PC-3 (cell line): ENCODE measurements around the gene KDM3A. TPM values are rescaled to one million over a fixed set of nuclear protein-coding genes. Genes with fewer than 3 reads are reported as not detected.

ENCODE experiments used
- ATAC-seq: fragments of 200-7000 bp; cut with Tn5 transposase; 2 replicates; pipeline ENCODE4 v1.9.1; 2020; ENCODE audit warnings: mild to moderate bottlenecking, moderate library complexity
- BruUV-seq: library from RNA; stranded (reverse); fragments of 400-500 nt; replicated peaks from 2 replicates; lab custom pipeline; 2021; lab: Mats Ljungman, UMichigan
- CTCF ChIA-PET: fragments of 300-600 bp; sonication (Branson Sonifier 250); formaldehyde crosslinking; loops from one replicate; lab custom pipeline; 2022; ENCODE audit warnings: antibody characterized with exemption; lab: Charles Lee
- POLR2A ChIA-PET: fragments of 300-600 bp; sonication (Branson Sonifier 250); formaldehyde crosslinking; loops from one replicate; lab custom pipeline; 2022; ENCODE audit warnings: antibody characterized with exemption; ENCODE audit not compliant: unreplicated experiment; lab: Charles Lee
- DNase-seq: peaks from one replicate; pipeline ENCODE4 v3.0.0-alpha.2; 2015
- H2AFZ ChIP-seq: fragments of 300-600 bp; sonication (generic); 2 replicates; pipeline ENCODE4 v1.6.0; 2016; ENCODE audit warnings: antibody characterized with exemption, low read length
- H3F3A ChIP-seq: fragments of 300-600 bp; sonication (generic); one replicate; pipeline ENCODE4 v1.6.0; 2017; ENCODE audit warnings: antibody characterized with exemption, low read length, control low read depth, mild to moderate bottlenecking; ENCODE audit not compliant: unreplicated experiment
- H3K27ac ChIP-seq: fragments of 300-600 bp; sonication (generic); 2 replicates; pipeline ENCODE4 v1.5.1; 2016; ENCODE audit warnings: mild to moderate bottlenecking, low read length
- H3K27me3 ChIP-seq: fragments of 300-600 bp; sonication (generic); 2 replicates; pipeline ENCODE4 v1.6.1; 2016; ENCODE audit warnings: low read length, mixed read lengths
- H3K36me3 ChIP-seq: fragments of 300-600 bp; sonication (generic); 2 replicates; pipeline ENCODE4 v1.6.1; 2016; ENCODE audit warnings: low read depth, mixed run types, low read length, mixed read lengths
- H3K4me1 ChIP-seq: fragments of 300-600 bp; sonication (generic); 2 replicates; pipeline ENCODE4 v1.5.1; 2016; ENCODE audit warnings: low read length; ENCODE audit not compliant: insufficient read depth
- H3K4me2 ChIP-seq: fragments of 300-600 bp; sonication (generic); 2 replicates; pipeline ENCODE4 v1.6.0; 2016; ENCODE audit warnings: low read length
- H3K4me3 ChIP-seq: fragments of 300-600 bp; sonication (generic); 2 replicates; pipeline ENCODE4 v1.5.1; 2016; ENCODE audit warnings: mild to moderate bottlenecking, low read length, mixed read lengths
- H3K79me2 ChIP-seq: fragments of 300-600 bp; sonication (generic); 2 replicates; pipeline ENCODE4 v1.6.1; 2017; ENCODE audit warnings: low read length, mixed read lengths
- H3K9ac ChIP-seq: fragments of 300-600 bp; sonication (generic); 2 replicates; pipeline ENCODE4 v1.6.0; 2016; ENCODE audit warnings: mild to moderate bottlenecking, low read length
- H3K9me2 ChIP-seq: fragments of 300-600 bp; sonication (generic); replicated peaks from 2 replicates; pipeline ENCODE4 v1.6.1; 2016; ENCODE audit warnings: mixed run types, low read length, mixed read lengths
- H3K9me3 ChIP-seq: fragments of 300-600 bp; sonication (generic); 2 replicates; pipeline ENCODE4 v1.6.1; 2016; ENCODE audit warnings: low read length, mixed read lengths
- H4K20me1 ChIP-seq: fragments of 300-600 bp; sonication (generic); 2 replicates; pipeline ENCODE4 v1.6.1; 2016; ENCODE audit warnings: low read length, mixed read lengths
- EZH2 ChIP-seq: fragments of 300-600 bp; sonication (generic); IDR thresholded peaks from one replicate; pipeline ENCODE4 v1.6.1; 2017; ENCODE audit warnings: antibody characterized with exemption, mild to moderate bottlenecking, low read length; ENCODE audit not compliant: unreplicated experiment
- EZH2phosphoT487 ChIP-seq: fragments of 300-600 bp; sonication (generic); IDR thresholded peaks from 2 replicates; pipeline ENCODE4 v1.6.1; 2018; ENCODE audit warnings: mild to moderate bottlenecking, antibody characterized with exemption, low read length, borderline replicate concordance
- intact Hi-C: fragments of 100-400 bp; cut with micrococcal nuclease; formaldehyde crosslinking; loops from 2 replicates; pipeline ENCODE4 v1.9.0; 2023
- total RNA-seq: library from RNA; depleted of rRNA; stranded (reverse); fragments of >200 nt; gene quantifications from 2 replicates; pipeline ENCODE4 v1.2.3, GENCODE V29; 2014
- TF ChIP-seq, protein P1 (sequence below): fragments of 300-600 bp; sonication (generic); conservative IDR thresholded peaks from 2 replicates; pipeline ENCODE4 v1.5.1; 2017; ENCODE audit warnings: antibody characterized with exemption, low read depth, mild to moderate bottlenecking, low read length

The KDM3A gene
- total RNA-seq, 1 experiment from 2014 or later: 32.2 TPM

DNA sequence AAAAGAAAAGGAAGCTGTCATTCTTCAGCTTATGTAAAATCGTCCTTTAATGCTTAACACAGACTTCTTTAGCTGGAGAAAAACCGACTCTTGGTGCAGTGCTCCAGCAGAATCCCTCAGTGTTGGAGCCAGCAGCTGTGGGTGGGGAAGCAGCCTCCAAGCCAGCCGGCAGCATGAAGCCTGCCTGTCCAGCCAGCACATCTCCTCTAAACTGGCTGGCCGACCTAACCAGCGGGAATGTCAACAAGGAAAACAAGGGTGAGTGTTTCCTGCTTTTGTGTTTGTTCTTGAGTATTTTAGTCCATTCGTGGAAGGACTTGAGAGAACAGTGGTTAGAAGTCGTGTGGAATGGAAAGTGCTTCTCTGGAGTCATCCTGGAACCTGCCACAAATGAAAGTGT, 38.9 kb downstream of the KDM3A start:
- no peaks in the 10 kb centered on the region for H3K9me2 ChIP-seq
- DNase-seq (no peak), ATAC-seq (no peak)
- no peak for TF ChIP-seq EZH2
- TF ChIP-seq, protein P1, sequence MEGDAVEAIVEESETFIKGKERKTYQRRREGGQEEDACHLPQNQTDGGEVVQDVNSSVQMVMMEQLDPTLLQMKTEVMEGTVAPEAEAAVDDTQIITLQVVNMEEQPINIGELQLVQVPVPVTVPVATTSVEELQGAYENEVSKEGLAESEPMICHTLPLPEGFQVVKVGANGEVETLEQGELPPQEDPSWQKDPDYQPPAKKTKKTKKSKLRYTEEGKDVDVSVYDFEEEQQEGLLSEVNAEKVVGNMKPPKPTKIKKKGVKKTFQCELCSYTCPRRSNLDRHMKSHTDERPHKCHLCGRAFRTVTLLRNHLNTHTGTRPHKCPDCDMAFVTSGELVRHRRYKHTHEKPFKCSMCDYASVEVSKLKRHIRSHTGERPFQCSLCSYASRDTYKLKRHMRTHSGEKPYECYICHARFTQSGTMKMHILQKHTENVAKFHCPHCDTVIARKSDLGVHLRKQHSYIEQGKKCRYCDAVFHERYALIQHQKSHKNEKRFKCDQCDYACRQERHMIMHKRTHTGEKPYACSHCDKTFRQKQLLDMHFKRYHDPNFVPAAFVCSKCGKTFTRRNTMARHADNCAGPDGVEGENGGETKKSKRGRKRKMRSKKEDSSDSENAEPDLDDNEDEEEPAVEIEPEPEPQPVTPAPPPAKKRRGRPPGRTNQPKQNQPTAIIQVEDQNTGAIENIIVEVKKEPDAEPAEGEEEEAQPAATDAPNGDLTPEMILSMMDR: no peak
- no peak for TF ChIP-seq EZH2phosphoT487
- no peak overlapping the region for H3K4me3 ChIP-seq
- peaks cover 84% of the 10 kb centered on the region for H3K36me3 ChIP-seq
- no peaks in the 10 kb centered on the region for H3K79me2 ChIP-seq
- H2AFZ ChIP-seq: no peak overlapping the region
- ChIA-PET POLR2A (interaction anchor here (0.6 to 0.9 kb wide), 2 partner anchors 29 to 352 kb away, joined by 3 read pairs; no protein-coding TSS in a partner anchor), CTCF (no interaction called here)
- no peaks in the 10 kb centered on the region for H3F3A ChIP-seq
- H3K4me2 ChIP-seq: no peak overlapping the region
- no peak overlapping the region for H3K27ac ChIP-seq
- H3K9ac ChIP-seq: no peak overlapping the region
- H3K27me3 ChIP-seq: no peaks in the 10 kb centered on the region
- peaks cover 17% of the 10 kb centered on the region for H3K4me1 ChIP-seq
- H4K20me1 ChIP-seq: 0 out of 2 replicates have a peak, but pooled peaks cover 7% of the 10 kb centered on the region
- intact Hi-C loops: no loop called here
- no TSS peak for BruUV-seq
- H3K9me3 ChIP-seq: no peaks in the 10 kb centered on the region

DNA sequence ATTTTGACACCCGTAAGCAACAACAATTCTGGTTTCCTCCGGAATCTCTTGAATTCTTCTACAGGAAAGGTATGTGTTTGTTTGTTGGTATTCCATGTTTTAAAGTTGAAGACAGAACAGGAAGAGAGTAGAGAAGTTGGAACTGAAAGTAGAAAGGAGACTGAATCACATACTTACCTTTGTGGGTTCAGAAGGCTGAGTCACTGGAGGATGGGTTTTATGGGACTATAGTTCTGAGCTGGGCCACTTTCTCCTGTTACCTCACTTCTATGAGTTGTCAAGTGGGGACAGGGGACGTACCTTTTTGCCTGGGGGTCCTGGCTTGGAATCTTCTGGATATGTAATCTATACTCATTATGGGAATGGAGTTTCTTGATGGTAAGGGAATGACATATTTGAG, 40.9 kb downstream of the KDM3A start:
- peak overlapping the region; percentile 20; the same call in 1 of the 2 replicates for H3K4me2 ChIP-seq

GRCh38 chr2:86484385-86484784, 43.2 kb downstream of the KDM3A start:
- no TSS peak for BruUV-seq
- no peak overlapping the region for H3K4me3 ChIP-seq
- intact Hi-C loops: no loop called here
- H3K36me3 ChIP-seq: peaks cover 96% of the 10 kb centered on the region
- no peak overlapping the region for H2AFZ ChIP-seq
- no peaks in the 10 kb centered on the region for H3K79me2 ChIP-seq
- no peaks in the 10 kb centered on the region for H3K27me3 ChIP-seq
- peaks cover 17% of the 10 kb centered on the region for H3K4me1 ChIP-seq
- no peak overlapping the region for H3K27ac ChIP-seq
- H4K20me1 ChIP-seq: 0 out of 2 replicates have a peak, but pooled peaks cover 7% of the 10 kb centered on the region
- CTCF ChIA-PET: no interaction called here
- DNase-seq: no peak
- no peak for ATAC-seq
- POLR2A ChIA-PET: no interaction called here
- H3K9me2 ChIP-seq: no peaks in the 10 kb centered on the region
- TF ChIP-seq, protein P1: no peak
- no peak for TF ChIP-seq EZH2phosphoT487
- no peak for TF ChIP-seq EZH2
- no peak overlapping the region for H3K4me2 ChIP-seq
- no peak overlapping the region for H3K9ac ChIP-seq
- no peaks in the 10 kb centered on the region for H3F3A ChIP-seq
- no peaks in the 10 kb centered on the region for H3K9me3 ChIP-seq

More for the DNA sequence above, 40.9 kb downstream of the KDM3A start:
- peak; percentile 53 for DNase-seq
- intact Hi-C loops: no loop called here
- H3K4me1 ChIP-seq: peaks cover 17% of the 10 kb centered on the region
- no peaks in the 10 kb centered on the region for H3K9me2 ChIP-seq
- H3K9me3 ChIP-seq: no peaks in the 10 kb centered on the region
- peaks cover 93% of the 10 kb centered on the region for H3K36me3 ChIP-seq
- H3K79me2 ChIP-seq: no peaks in the 10 kb centered on the region
- no peak overlapping the region for H3K9ac ChIP-seq
- no peaks in the 10 kb centered on the region for H3F3A ChIP-seq
- no peak overlapping the region for H3K4me3 ChIP-seq
- TF ChIP-seq, protein P1: no peak
- no peak for TF ChIP-seq EZH2phosphoT487
- no peak for TF ChIP-seq EZH2
- no peaks in the 10 kb centered on the region for H3K27me3 ChIP-seq
- 0 out of 2 replicates have a peak, but pooled peaks cover 7% of the 10 kb centered on the region for H4K20me1 ChIP-seq
- ChIA-PET POLR2A (no interaction called here), CTCF (no interaction called here)
- H3K27ac ChIP-seq: peak overlapping the region; percentile 43
- no peak overlapping the region for H2AFZ ChIP-seq
- BruUV-seq: no TSS peak
- ATAC-seq: peak; percentile 80
